Right renal cortex interstitium (tissue), 3 donors: ENCODE results near the gene TSKU. TPM values are rescaled to one million over a fixed set of nuclear protein-coding genes. Genes with fewer than 3 reads are reported as not detected.

Experiments used
- DNase-seq, 3 donors: peaks; one replicate each; pipeline ENCODE4 v3.0.0-alpha.2; 2013; ENCODE audit warnings: low read depth in 3 of 3, low spot score in 2 of 3
- polyA plus RNA-seq, 3 donors: library from polyadenylated mRNA; unstranded; fragments of 120-200 nt; gene quantifications; one replicate each; pipeline ENCODE4 v1.2.1, GENCODE V29; 2013; ENCODE audit not compliant: insufficient read length in 3 of 3

The TSKU gene
- polyA plus RNA-seq, 3 donors = 21.8 to 23.1 (median 21.9) TPM

DNA sequence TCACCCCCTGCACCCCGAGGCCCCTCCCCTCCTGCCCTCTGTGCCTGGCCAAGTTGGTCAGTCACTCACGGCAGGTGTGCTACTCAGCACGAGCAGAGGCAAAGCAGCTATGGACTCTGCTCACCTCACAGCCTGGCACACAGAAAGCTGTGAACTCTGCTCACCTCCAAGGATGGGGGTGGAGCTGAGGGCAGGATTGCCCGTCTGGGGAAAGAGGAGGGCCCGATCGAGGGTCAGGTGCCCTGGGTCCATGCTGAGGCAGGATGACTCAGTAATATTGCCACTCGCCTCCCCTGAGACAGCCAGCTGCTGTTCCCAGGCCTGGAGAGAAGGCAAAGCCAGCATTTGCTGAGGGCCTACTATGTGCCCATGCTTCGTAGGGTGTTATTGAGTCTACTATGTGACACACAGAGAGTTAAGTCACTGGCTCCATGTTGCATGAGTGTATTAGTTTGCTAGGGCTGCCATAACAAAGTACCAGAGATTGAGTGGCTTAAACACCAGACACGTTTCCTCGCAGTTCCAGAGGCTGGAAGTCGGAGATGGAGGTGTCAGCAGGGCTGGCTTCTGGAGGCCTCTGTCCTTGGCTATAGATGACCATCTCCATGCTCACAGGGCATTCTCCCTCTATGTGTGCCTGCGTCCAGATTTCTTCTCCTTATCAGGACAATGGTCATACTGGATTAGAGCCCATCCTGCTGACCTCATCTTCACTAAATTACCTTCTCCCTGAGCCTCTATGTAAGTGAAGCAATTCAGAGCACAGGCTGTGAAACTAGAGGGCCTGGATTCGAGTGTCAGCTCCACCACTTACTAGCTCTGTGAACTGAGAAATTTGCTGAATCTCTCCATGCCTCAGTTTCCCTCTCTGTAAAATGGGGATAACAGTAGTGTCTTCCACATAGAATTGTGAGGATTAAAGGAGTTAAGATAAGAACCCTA, 13.2 kb upstream of the TSKU start:
- DNase-seq = no peak

- no peak for DNase-seq
Observed at GRCh38 chr11:76770642-76771445, 12.3 kb upstream of the TSKU start.

- no peak for DNase-seq
Observed at GRCh38 chr11:76771446-76772099, 11.6 kb upstream of the TSKU start.

- DNase-seq = no peak
Observed at GRCh38 chr11:76772100-76772782, 10.9 kb upstream of the TSKU start.

GRCh38 chr11:76772783-76773106, 10.4 kb upstream of the TSKU start:
- no peak for DNase-seq

DNA sequence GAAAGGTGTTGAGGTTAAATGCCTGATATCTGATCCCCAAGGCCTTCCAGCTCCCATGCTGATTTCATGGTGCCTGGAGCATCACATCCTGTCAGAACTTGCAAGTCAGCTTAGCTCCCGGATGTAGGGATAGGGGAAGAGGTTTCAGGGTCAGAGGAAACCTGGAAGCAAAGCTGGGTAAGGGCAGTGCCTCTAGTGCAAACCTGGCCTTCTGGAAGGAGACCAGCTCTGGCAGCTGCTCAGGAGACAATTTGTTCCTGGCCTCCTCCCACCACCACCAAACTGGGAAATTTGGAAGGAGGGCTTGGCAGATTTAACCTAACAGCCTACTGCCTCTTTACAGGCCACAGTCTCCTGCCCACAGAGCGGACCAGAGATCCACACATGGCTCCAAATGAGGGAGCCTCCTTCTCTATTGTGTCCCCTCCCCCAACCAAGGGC, 9.2 kb upstream of the TSKU start:
- no peak for DNase-seq

DNA sequence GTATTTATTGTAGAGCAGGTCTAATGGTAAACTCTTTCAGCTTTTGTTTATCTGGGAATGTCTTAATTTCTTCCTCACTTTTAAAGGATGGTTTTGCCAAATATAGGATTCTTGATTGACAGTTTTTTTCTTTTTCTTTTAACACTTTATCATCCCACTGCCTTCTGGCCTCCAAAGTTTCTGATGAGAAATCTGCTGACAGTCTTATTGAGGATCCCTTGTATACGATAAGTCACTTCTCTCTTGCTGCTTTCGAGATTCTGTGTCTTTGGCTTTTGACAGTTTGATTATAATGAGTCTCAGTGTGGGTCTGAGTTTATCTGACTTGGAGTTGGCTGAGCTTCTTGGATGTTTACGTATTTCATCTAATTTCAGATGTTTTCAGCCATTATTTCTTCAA, 6.7 kb upstream of the TSKU start:
- no peak for DNase-seq

GRCh38 chr11:76777305-76777704, 5.9 kb upstream of the TSKU start:
- no peak for DNase-seq

- DNase-seq = no peak
Observed at GRCh38 chr11:76777876-76778275, 5.3 kb upstream of the TSKU start.

GRCh38 chr11:76778874-76779273, 4.3 kb upstream of the TSKU start:
- no peak for DNase-seq

- DNase-seq = no peak
Observed at GRCh38 chr11:76781046-76781801, 1.9 kb upstream of the TSKU start.

DNA sequence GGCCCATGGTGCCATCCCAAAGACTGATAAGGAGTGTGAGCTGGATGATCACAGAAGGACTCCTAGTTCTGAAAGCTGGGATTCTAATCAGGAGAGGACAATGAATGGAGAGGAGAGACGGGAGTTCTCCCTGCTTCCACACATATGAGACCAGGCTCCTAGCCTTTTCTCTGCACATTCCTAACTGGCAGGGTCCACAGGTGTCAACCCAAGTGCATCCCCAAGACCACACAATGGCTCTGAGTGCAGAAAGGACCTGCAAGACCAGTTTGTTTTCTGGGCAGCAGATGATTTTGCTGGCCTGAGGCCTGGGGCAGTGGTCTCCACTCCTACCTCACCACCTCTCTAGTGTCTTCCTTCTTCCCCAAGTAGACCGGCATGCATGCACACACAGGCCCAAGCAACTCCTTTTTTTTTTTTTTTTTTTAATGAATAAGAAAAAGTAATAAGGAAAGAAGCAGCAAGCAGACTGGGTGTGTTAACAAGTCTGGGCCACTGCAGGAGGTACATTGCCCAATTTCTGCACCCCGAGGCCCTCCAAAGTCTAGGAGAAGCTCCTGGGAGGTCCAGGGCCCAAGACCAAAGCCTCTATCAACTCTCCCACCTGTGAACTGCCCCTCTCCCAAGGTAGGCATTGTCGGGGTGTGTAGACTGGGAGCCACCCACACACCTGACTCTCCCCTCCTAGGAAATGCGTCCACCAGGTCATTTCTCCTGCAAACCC, 1.2 kb upstream of the TSKU start:
- no peak for DNase-seq

DNA sequence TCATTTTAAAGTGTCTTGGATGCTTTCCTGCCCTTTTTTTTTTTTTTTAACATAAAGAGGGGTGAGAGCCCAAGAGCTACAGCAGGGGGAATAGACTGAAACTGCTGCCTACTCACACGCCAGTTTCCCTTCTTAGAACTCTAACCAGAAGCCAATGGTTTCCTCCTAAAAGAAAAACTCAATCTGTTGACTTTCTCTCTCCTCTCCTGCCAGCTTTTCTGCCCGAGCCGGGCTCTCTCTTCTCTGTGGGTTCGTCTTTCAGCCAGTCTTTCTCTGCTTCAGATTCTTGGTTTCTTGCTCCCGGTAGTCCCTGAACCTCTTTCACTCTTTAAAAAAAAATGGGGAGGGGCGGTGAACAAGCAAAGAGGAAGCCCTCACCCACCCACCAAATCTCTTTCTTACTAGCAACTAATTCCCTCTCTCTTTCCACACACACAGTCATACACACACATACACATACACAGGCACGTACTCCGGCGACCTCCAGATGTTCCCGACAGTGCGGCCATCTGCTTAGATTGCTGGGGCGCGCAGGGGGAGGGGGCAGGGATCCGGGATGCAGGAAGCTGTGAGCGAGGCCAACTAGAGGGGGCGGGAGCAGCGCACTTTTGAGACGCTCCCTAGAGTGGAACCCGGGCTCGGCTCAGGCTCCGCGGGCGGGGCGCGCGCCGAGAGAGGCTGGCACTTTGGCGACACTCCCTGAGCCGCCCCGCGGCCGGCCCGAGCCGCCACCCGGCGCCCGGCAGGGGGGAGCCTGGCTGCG, 444 bp upstream of the TSKU start:
- DNase-seq = peak; percentile 80 to 91 (median 87)

DNA sequence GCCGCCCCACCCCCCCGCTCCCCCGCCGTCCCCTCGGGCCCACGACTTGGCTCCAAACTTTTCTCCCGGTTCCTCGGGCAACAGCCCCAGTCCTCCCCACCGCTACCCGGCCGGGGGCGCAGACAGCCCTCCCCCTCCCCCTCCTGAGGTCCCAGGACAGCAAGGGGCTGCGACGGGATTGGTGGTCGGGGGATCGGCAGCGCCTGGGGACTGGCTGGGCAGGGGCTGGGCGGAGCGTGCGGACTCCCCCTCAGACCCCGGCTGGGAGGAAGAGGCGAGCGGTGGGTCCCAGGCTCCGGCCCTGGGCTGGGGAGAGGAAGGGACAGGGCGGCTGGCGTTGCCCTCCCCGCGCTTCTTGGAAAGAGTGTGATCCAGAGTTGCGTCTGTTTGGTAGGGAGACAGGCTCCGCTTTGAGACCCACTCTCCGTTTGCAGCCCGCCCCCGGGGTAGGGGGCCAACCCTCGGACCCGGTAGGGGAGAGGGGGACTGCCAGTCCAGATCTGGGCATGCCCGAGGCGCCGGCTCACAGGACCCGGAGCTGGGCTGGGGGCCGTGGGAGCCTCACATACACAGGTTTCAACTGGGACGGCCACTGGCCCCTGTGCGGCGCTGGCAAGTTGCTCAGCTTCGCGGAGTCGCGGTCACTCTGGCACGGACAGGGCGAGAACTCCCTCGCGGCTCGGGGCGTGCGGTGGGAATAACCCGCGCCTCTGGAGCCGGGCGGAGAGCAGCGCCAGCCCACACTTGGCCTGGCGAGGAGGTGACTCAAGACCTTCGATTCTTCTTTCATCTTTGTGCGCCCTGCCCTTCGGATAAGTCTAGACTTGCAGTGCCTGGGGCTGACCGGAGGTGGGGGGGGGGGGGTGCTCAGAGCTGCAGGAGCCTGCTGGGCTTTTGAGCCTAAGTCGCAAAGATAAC, 999 bp downstream of the TSKU start:
- no peak for DNase-seq

- DNase-seq = no peak
Observed at GRCh38 chr11:76785513-76785912, 2.4 kb downstream of the TSKU start.

- DNase-seq = no peak
Observed at GRCh38 chr11:76786016-76786415, 2.9 kb downstream of the TSKU start.

DNA sequence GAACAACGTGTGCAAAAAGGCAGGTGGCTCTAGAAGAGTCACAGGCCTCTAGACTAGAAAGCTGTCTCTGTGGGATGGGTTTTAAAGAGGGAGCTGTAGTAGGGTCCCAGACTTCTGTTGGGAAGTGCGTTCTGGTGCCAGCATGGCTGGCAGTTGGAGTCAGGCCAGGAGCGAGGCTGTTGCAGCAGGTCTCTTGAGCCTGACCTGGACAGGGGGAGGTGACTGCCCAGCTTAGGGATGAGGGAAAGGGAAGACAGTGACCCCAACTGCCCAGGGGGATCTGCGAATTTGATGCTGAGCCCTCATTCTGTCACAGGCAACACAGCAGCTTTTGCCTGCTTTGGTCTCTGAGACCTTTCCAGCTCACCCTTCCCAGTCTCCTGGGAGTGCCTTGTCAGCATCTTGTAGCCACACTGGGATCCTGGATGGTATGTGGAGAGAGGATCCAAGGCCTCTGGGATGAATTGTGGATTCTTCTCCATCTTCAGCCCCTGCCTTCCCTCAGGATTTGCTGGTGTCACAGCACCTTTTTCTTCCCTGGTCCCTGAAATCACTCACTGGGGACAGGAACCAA, 3.4 kb downstream of the TSKU start:
- DNase-seq = no peak
